GM23248 (cell line): ENCODE measurements around the gene MAP3K7CL. TPM values are rescaled to one million over a fixed set of nuclear protein-coding genes. Genes with fewer than 3 reads are reported as not detected.

Experiments
- DNase-seq: peaks from one replicate; pipeline ENCODE4 v3.0.0-alpha.2; 2015
- H2AFZ ChIP-seq: fragments of 200-600 bp; sonication (generic); 2 replicates; pipeline ENCODE4 v1.6.1; 2016; ENCODE audit warnings: antibody characterized with exemption
- H3F3A ChIP-seq: fragments of 200-600 bp; sonication (generic); 2 replicates; pipeline ENCODE4 v1.6.1; 2016; ENCODE audit warnings: mild to moderate bottlenecking, antibody characterized with exemption, mixed run types; ENCODE audit not compliant: insufficient read depth
- H3K27ac ChIP-seq: fragments of 200-600 bp; sonication (generic); 2 replicates; pipeline ENCODE4 v1.5.1; 2016; ENCODE audit warnings: mild to moderate bottlenecking
- H3K27me3 ChIP-seq: fragments of 200-600 bp; sonication (generic); replicated peaks from 2 replicates; pipeline ENCODE4 v1.6.1; 2016; ENCODE audit warnings: mild to moderate bottlenecking; ENCODE audit not compliant: insufficient read depth
- H3K36me3 ChIP-seq: fragments of 200-600 bp; sonication (generic); 2 replicates; pipeline ENCODE4 v1.6.1; 2016; ENCODE audit warnings: low read depth, mild to moderate bottlenecking
- H3K4me1 ChIP-seq: fragments of 200-600 bp; sonication (generic); 2 replicates; pipeline ENCODE4 v1.6.1; 2016; ENCODE audit warnings: mild to moderate bottlenecking; ENCODE audit not compliant: insufficient read depth
- H3K4me2 ChIP-seq: fragments of 200-600 bp; sonication (generic); one replicate; pipeline ENCODE4 v1.6.1; 2016; ENCODE audit warnings: mild to moderate bottlenecking; ENCODE audit not compliant: unreplicated experiment
- H3K4me3 ChIP-seq: fragments of 200-600 bp; sonication (generic); 2 replicates; pipeline ENCODE4 v1.5.1; 2016; ENCODE audit warnings: mild to moderate bottlenecking
- H3K79me2 ChIP-seq: fragments of 200-600 bp; sonication (generic); 2 replicates; pipeline ENCODE4 v1.6.1; 2016; ENCODE audit warnings: mild to moderate bottlenecking; ENCODE audit not compliant: insufficient read depth
- H3K9ac ChIP-seq: fragments of 200-600 bp; sonication (generic); 2 replicates; pipeline ENCODE4 v1.6.1; 2016; ENCODE audit warnings: mild to moderate bottlenecking
- H3K9me2 ChIP-seq: fragments of 200-600 bp; sonication (generic); 2 replicates; pipeline ENCODE4 v1.6.1; 2016; ENCODE audit warnings: mixed run types, mild to moderate bottlenecking, moderate library complexity; ENCODE audit not compliant: insufficient read depth
- H3K9me3 ChIP-seq: fragments of 200-600 bp; sonication (generic); one replicate; pipeline ENCODE4 v1.6.1; 2017; ENCODE audit warnings: low read depth
- H4K20me1 ChIP-seq: fragments of 200-600 bp; sonication (generic); 2 replicates; pipeline ENCODE4 v1.6.0; 2016; ENCODE audit not compliant: insufficient read depth
- EZH2 ChIP-seq: fragments of 200-600 bp; sonication (generic); IDR thresholded peaks from 2 replicates; pipeline ENCODE4 v1.6.1; 2018; ENCODE audit warnings: antibody characterized with exemption, mild to moderate bottlenecking; ENCODE audit not compliant: insufficient read depth, poor library complexity, severe bottlenecking
- EZH2phosphoT487 ChIP-seq: fragments of 200-600 bp; sonication (generic); IDR thresholded peaks from 2 replicates; pipeline ENCODE4 v1.6.1; 2018; ENCODE audit warnings: antibody characterized with exemption, moderate library complexity, mild to moderate bottlenecking, low read depth; ENCODE audit not compliant: insufficient read depth
- WGBS, 2 experiments: methylation state at CpG; one replicate each; pipeline ENCODE4 v1.1.6; 2015 to 2017; ENCODE audit warnings: low lambda C conversion rate in 2 of 2, low coverage in 1 of 2; ENCODE audit errors: missing lambda C conversion rate in 2 of 2; 5-methylcytosine and 5-hydroxymethylcytosine counted together
- in situ Hi-C: fragments of 300-500 bp; cut with MboI; formaldehyde crosslinking; loops from 2 replicates; pipeline ENCODE4 v1.15.0; 2020
- polyA plus RNA-seq: library from polyadenylated mRNA; unstranded; fragments of >200 nt; fragmentation: Nextera tagmentation; extraction: Ambion mirVana; gene quantifications from 2 replicates; pipeline ENCODE4 v1.2.1, GENCODE V29; 2016
- total RNA-seq: library from RNA; depleted of rRNA; stranded (reverse); fragments of >200 nt; shearing (Covaris generic); gene quantifications from 2 replicates; pipeline ENCODE4 v1.2.3, GENCODE V29; 2014

Gene MAP3K7CL
- total and polyA plus RNA-seq, 2 experiments from 2014 or later: 14.8 to 34.3 TPM

DNA sequence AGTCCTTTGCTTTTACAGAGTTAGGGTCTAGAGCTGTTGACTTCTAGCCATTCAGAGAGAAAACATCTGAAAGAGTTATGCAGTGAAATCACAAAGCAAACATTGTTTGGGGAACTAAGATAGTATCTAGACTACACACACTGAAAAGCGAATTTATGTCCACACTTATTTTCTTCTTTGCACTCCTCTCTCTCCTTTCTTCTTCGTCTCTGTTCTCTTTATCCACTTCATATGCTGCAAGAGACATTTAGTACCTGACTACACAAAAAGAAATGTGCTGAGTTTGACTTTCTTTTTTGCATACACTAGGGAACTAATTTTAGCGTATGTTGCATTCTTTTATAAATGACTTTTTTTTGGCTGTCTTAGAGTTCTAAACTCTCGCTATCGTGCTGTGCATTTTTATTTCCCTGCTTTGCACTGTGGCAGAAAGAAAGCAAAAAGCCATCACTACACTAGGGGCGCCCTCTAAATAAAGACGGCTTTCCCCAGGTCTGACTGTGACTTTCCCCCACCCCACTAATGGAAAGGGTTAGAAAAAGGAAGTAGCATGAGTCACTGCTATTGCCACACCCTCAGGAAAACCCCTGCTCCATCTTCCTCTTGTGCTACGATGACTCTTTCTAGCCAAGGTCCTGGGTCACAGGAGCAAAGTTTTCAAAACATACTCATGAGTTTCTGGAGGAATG lies 65.7 kb downstream of the MAP3K7CL start:
- Histone ChIP-seq H3K4me3 (peak overlapping the region; percentile 65), H3K79me2 (no peaks in the 10 kb centered on the region), H3K4me2 (peak overlapping the region; percentile 84), H3K27ac (peak overlapping the region; percentile 76), H4K20me1 (no peaks in the 10 kb centered on the region), H3K4me1 (peaks cover 54% of the 10 kb centered on the region), H3K9me2 (no peaks in the 10 kb centered on the region), H3K27me3 (no peaks in the 10 kb centered on the region), H3K9ac (peak overlapping the region; percentile 57), H3K9me3 (peaks cover 8% of the 10 kb centered on the region), H2AFZ (peak overlapping the region; percentile 62), H3K36me3 (no peaks in the 10 kb centered on the region), H3F3A (peaks cover 37% of the 10 kb centered on the region)
- in situ Hi-C loops: no loop called here
- no peak for TF ChIP-seq EZH2
- no peak for TF ChIP-seq EZH2phosphoT487
- DNase-seq: peak; percentile 92
- WGBS, 2 experiments: 1 to 4% methylated on average over 8 of the region's 8 CpGs

DNA sequence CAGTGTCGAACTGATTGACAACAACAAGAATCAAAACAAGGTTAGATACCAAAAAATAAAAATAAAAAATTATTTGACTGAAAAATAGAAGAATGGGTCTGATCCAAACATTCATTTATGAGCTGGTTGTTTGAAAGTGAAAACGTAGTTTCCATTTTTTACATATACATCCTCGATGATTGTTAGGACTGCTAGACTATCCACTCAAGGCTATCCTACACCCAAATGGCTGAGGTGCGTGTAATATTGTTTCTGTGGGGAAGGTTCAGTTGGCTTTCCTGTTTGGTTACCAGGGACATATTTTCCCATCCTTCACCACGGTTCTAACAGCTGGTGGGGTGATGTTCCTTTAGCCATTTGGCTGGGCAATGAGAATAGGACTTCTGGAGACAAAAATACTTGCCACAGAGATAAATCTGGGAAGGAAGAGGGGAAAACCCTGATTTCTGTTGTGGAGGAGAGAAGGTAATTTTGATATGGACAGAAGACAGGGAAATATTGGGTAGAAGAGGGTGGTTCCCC lies 66.3 kb downstream of the MAP3K7CL start:
- H3K4me3 ChIP-seq: peak overlapping the region; percentile 65

DNA sequence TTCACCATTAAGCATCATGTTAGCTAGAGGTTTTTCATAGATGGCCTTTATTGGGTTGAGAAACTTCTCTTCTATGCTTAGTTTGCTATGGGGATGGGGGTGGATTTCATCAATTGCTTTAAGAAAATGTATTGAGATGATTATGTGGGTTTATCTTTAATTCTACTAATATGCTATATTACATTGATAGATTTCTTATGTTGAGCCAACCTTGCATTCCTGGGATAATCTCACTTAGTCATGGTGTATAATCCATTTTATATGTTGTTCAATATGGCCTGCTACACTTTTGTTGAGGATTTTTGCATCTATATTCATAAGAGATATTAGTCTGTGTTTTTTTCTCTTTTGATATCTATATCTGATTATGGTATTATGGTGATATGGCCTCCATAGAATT lies 70.7 kb downstream of the MAP3K7CL start:
- Histone ChIP-seq H3K27ac (no peak overlapping the region), H3K9me2 (no peaks in the 10 kb centered on the region), H3K9ac (no peak overlapping the region), H3K4me2 (no peak overlapping the region), H4K20me1 (no peaks in the 10 kb centered on the region), H3F3A (peaks cover 10% of the 10 kb centered on the region), H2AFZ (no peak overlapping the region), H3K4me3 (no peak overlapping the region), H3K79me2 (no peaks in the 10 kb centered on the region), H3K9me3 (peaks cover 8% of the 10 kb centered on the region), H3K4me1 (peaks cover 10% of the 10 kb centered on the region), H3K36me3 (no peaks in the 10 kb centered on the region), H3K27me3 (no peaks in the 10 kb centered on the region)
- TF ChIP-seq EZH2: no peak
- TF ChIP-seq EZH2phosphoT487: no peak
- in situ Hi-C loops: no loop called here
- no peak for DNase-seq

More for the DNA sequence above, 66.3 kb downstream of the MAP3K7CL start:
- 50 to 57% methylated on average over 5 of the region's 5 CpGs for WGBS, 2 experiments
- Histone ChIP-seq H3K27me3 (no peaks in the 10 kb centered on the region), H3K9me2 (no peaks in the 10 kb centered on the region), H3K4me1 (peaks cover 49% of the 10 kb centered on the region), H3K9ac (peak overlapping the region; percentile 57; the same call in 1 of the 2 replicates), H3F3A (peaks cover 34% of the 10 kb centered on the region), H4K20me1 (no peaks in the 10 kb centered on the region), H3K27ac (peak overlapping the region; percentile 76), H3K9me3 (peaks cover 8% of the 10 kb centered on the region), H3K36me3 (no peaks in the 10 kb centered on the region), H2AFZ (peak overlapping the region; percentile 62), H3K79me2 (no peaks in the 10 kb centered on the region), H3K4me2 (peak overlapping the region; percentile 84)
- in situ Hi-C loops: no loop called here
- TF ChIP-seq EZH2 (no peak), EZH2phosphoT487 (no peak)
- peak; percentile 15 for DNase-seq

DNA sequence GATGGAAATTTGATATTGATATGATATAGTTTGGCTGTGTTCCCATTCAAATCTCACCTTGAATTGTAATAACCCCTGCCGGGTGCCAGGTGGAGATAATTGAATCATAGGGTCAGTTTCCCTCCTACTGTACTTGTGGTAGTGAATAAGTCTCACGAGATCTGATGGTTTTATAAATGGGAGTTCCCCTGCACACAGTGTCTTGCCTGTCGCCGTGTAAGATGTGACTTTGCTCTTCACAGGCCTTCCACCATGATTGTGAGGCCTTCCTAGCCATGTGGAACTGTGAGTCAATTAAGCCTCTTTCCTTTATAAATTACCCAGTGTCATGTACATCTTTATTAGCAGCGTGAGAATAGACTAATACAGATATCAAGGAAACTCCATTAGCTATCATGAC lies 74.6 kb downstream of the MAP3K7CL start:
- TF ChIP-seq EZH2phosphoT487: no peak
- no peak for TF ChIP-seq EZH2
- Histone ChIP-seq H3K79me2 (no peaks in the 10 kb centered on the region), H2AFZ (no peak overlapping the region), H3K36me3 (no peaks in the 10 kb centered on the region), H4K20me1 (no peaks in the 10 kb centered on the region), H3F3A (peaks cover 24% of the 10 kb centered on the region), H3K27me3 (no peaks in the 10 kb centered on the region), H3K27ac (no peak overlapping the region), H3K4me3 (no peak overlapping the region), H3K4me2 (no peak overlapping the region), H3K9me3 (peaks cover 8% of the 10 kb centered on the region), H3K4me1 (peaks cover 22% of the 10 kb centered on the region), H3K9ac (no peak overlapping the region), H3K9me2 (no peaks in the 10 kb centered on the region)
- WGBS, 2 experiments: 96 to 98% methylated on average over 5 of the region's 5 CpGs
- in situ Hi-C loops: no loop called here
- no peak for DNase-seq
